IMR-90 (cell line): ENCODE data around the gene PGLYRP3. TPM values are rescaled to one million over a fixed set of nuclear protein-coding genes. Genes with fewer than 3 reads are reported as not detected.

Experiments used
- ATAC-seq: fragments of 200-7000 bp; cut with Tn5 transposase; 2 replicates; pipeline ENCODE4 v1.9.1; 2020; ENCODE audit warnings: low read depth, mild to moderate bottlenecking, moderate library complexity
- BruUV-seq: library from RNA; stranded (reverse); fragments of 400-500 nt; replicated peaks from 2 replicates; lab custom pipeline; 2021; lab: Mats Ljungman, UMichigan
- CTCF ChIA-PET: fragments of 300-600 bp; formaldehyde crosslinking; extraction: SDS; loops from one replicate; lab custom pipeline; 2021; ENCODE audit warnings: antibody characterized with exemption; lab: Yijun Ruan, JAX
- POLR2A ChIA-PET: fragments of 300-600 bp; sonication (Branson Sonifier 250); formaldehyde crosslinking; loops from one replicate; lab custom pipeline; 2022; ENCODE audit warnings: antibody characterized with exemption; ENCODE audit not compliant: unreplicated experiment; lab: Charles Lee
- DNase-seq: peaks from one replicate; pipeline ENCODE4 v3.0.0; 2013
- H2AFZ ChIP-seq: replicated peaks from 2 replicates; pipeline ENCODE3; 2013; ENCODE audit warnings: low read length, mild to moderate bottlenecking; ENCODE audit not compliant: poor library complexity
- H2AK5ac ChIP-seq: 2 replicates; pipeline ENCODE4 v1.6.1; 2013; ENCODE audit warnings: low read depth, low read length, inconsistent platforms
- H2AK9ac ChIP-seq: replicated peaks from 2 replicates; pipeline ENCODE3; 2013; ENCODE audit warnings: mild to moderate bottlenecking, low read depth, low read length, moderate library complexity; ENCODE audit not compliant: poor library complexity
- H2BK120ac ChIP-seq: 2 replicates; pipeline ENCODE4 v1.6.1; 2013; ENCODE audit warnings: low read depth, low read length, inconsistent platforms
- H2BK15ac ChIP-seq: 3 replicates; pipeline ENCODE4 v1.6.1; 2013; ENCODE audit warnings: low read depth, low read length, inconsistent platforms
- H2BK20ac ChIP-seq: 2 replicates; pipeline ENCODE4 v1.6.1; 2013; ENCODE audit warnings: low read depth, mild to moderate bottlenecking, inconsistent platforms, low read length, moderate library complexity
- H2BK5ac ChIP-seq: 2 replicates; pipeline ENCODE4 v1.6.1; 2013; ENCODE audit warnings: mild to moderate bottlenecking, low read depth, low read length, inconsistent platforms; ENCODE audit not compliant: poor library complexity, severe bottlenecking
- H3K14ac ChIP-seq: replicated peaks from 2 replicates; pipeline ENCODE4 v1.6.1; 2013; ENCODE audit warnings: low read depth, low read length, inconsistent platforms
- H3K18ac ChIP-seq: 2 replicates; pipeline ENCODE4 v1.6.1; 2013; ENCODE audit warnings: low read depth, low read length, control low read depth
- H3K23ac ChIP-seq: 2 replicates; pipeline ENCODE4 v1.6.1; 2013; ENCODE audit warnings: low read depth, low read length, inconsistent platforms
- H3K27ac ChIP-seq: 2 replicates; pipeline ENCODE4 v1.5.1; 2013; ENCODE audit warnings: mild to moderate bottlenecking, control low read depth, low read length; ENCODE audit not compliant: insufficient read depth
- H3K27me3 ChIP-seq: 2 replicates; pipeline ENCODE4 v1.6.1; 2013; ENCODE audit warnings: low read length; ENCODE audit not compliant: control insufficient read depth, insufficient read depth
- H3K36me3 ChIP-seq: 2 replicates; pipeline ENCODE4 v1.6.1; 2013; ENCODE audit warnings: low read length, mixed read lengths; ENCODE audit not compliant: control insufficient read depth, insufficient read depth
- H3K4ac ChIP-seq: 2 replicates; pipeline ENCODE4 v1.6.1; 2013; ENCODE audit warnings: low read depth, low read length, inconsistent platforms
- H3K4me1 ChIP-seq: 2 replicates; pipeline ENCODE4 v1.6.1; 2013; ENCODE audit warnings: low read length, mixed read lengths; ENCODE audit not compliant: control insufficient read depth, insufficient read depth
- H3K4me2 ChIP-seq: 2 replicates; pipeline ENCODE4 v1.6.1; 2013; ENCODE audit warnings: low read depth, mild to moderate bottlenecking, control low read depth, low read length, moderate library complexity
- H3K4me3 ChIP-seq: 2 replicates; pipeline ENCODE4 v1.5.1; 2013; ENCODE audit warnings: low read depth, mild to moderate bottlenecking, control low read depth, low read length, moderate library complexity; ENCODE audit not compliant: insufficient read depth
- H3K56ac ChIP-seq: 2 replicates; pipeline ENCODE4 v1.6.1; 2013; ENCODE audit warnings: low read length, inconsistent platforms; ENCODE audit not compliant: insufficient read depth; ENCODE audit errors: extremely low read depth
- H3K79me1 ChIP-seq, 2 experiments: 2 replicates each; pipeline ENCODE4 v1.6.1; 2013; ENCODE audit warnings: low read length in 2 of 2, inconsistent platforms in 1 of 2, low read depth in 1 of 2
- H3K9ac ChIP-seq: 2 replicates; pipeline ENCODE4 v1.6.1; 2013; ENCODE audit warnings: low read depth, low read length, control low read depth
- H3K9me1 ChIP-seq: 2 replicates; pipeline ENCODE4 v1.6.1; 2013; ENCODE audit warnings: low read length, inconsistent platforms; ENCODE audit not compliant: insufficient read depth
- H3K9me3 ChIP-seq: 2 replicates; pipeline ENCODE4 v1.6.1; 2013; ENCODE audit warnings: low read length; ENCODE audit not compliant: control insufficient read depth, insufficient read depth
- H4K20me1 ChIP-seq: 2 replicates; pipeline ENCODE4 v1.6.1; 2013; ENCODE audit warnings: low read length, inconsistent platforms; ENCODE audit not compliant: insufficient read depth
- H4K5ac ChIP-seq: 2 replicates; pipeline ENCODE4 v1.6.1; 2013; ENCODE audit warnings: mild to moderate bottlenecking, low read depth, low read length, control low read depth
- H4K8ac ChIP-seq, 2 experiments: 2 replicates each; pipeline ENCODE4 v1.6.1; 2013; ENCODE audit warnings: low read depth in 2 of 2, low read length in 2 of 2, control low read depth in 1 of 2, inconsistent platforms in 1 of 2
- H4K91ac ChIP-seq: 2 replicates; pipeline ENCODE4 v1.6.1; 2013; ENCODE audit warnings: low read depth, low read length, inconsistent platforms; ENCODE audit not compliant: insufficient read depth
- CHD1 ChIP-seq: IDR thresholded peaks from 2 replicates; pipeline ENCODE4 v1.6.1; 2012; ENCODE audit warnings: low read depth, low read length, improper control_type of control experiment
- FOS ChIP-seq: fragments of 150-350 bp; IDR thresholded peaks from 2 replicates; pipeline ENCODE4 v1.6.1; 2016; ENCODE audit warnings: low read depth, low read length
- MAFK ChIP-seq: IDR thresholded peaks from 2 replicates; pipeline ENCODE4 v1.6.1; 2012; ENCODE audit warnings: low read depth, low read length, improper control_type of control experiment
- NFE2L2 ChIP-seq: fragments of 150-350 bp; IDR thresholded peaks from 2 replicates; pipeline ENCODE4 v1.6.1; 2016; ENCODE audit warnings: low read depth, mild to moderate bottlenecking, low read length
- POLR2A ChIP-seq: IDR thresholded peaks from 2 replicates; pipeline ENCODE4 v1.6.1; 2012; ENCODE audit warnings: mild to moderate bottlenecking, low read depth, low read length
- RCOR1 ChIP-seq: IDR thresholded peaks from 2 replicates; pipeline ENCODE4 v1.6.1; 2012; ENCODE audit warnings: mild to moderate bottlenecking, low read length, improper control_type of control experiment; ENCODE audit not compliant: insufficient replicate concordance
- RFX5 ChIP-seq: IDR thresholded peaks from 2 replicates; pipeline ENCODE4 v1.8.0; 2012; ENCODE audit warnings: low read depth, mild to moderate bottlenecking, low read length, moderate library complexity
- dilution Hi-C: fragments of 300-500 bp; cut with HindIII; formaldehyde crosslinking; loops from one replicate; pipeline ENCODE4 v1.14.3; 2018; ENCODE audit warnings: low sequenced_read_pairs; ENCODE audit not compliant: unreplicated experiment
- in situ Hi-C: fragments of 300-500 bp; cut with MboI; formaldehyde crosslinking; loops from 3 replicates; pipeline ENCODE4 v1.14.3; 2019; ENCODE audit warnings: low sequenced_read_pairs, inconsistent platforms, mixed read lengths
- intact Hi-C: fragments of 100-400 bp; cut with micrococcal nuclease; formaldehyde crosslinking; loops from 2 replicates; pipeline ENCODE4 v1.10.0; 2022
- polyA plus RNA-seq, 3 experiments: library from polyadenylated mRNA; depleted of rRNA; stranded (reverse); fragments of >200 nt; gene quantifications; 2 replicates each; pipeline ENCODE4 v1.2.3, GENCODE V29; 2012; ENCODE audit warnings: low replicate concordance in 1 of 3
- total RNA-seq: library from RNA; depleted of rRNA; stranded (reverse); fragments of >200 nt; gene quantifications from 2 replicates; pipeline ENCODE4 v1.2.3, GENCODE V29; 2012
- TF ChIP-seq, protein P1 (sequence below): fragments of 150-350 bp; IDR thresholded peaks from 2 replicates; pipeline ENCODE4 v1.6.1; 2017; ENCODE audit warnings: mild to moderate bottlenecking, antibody characterized with exemption, low read length, low read depth
- TF ChIP-seq, protein P2 (sequence below): fragments of 150-350 bp; IDR thresholded peaks from 2 replicates; pipeline ENCODE4 v1.6.1; 2016; ENCODE audit warnings: low read depth, mild to moderate bottlenecking, low read length, moderate library complexity, borderline replicate concordance

PGLYRP3 gene
- total and polyA plus RNA-seq, 2 of the 4 experiments (the other 2 are of a cell fraction): not detected

DNA sequence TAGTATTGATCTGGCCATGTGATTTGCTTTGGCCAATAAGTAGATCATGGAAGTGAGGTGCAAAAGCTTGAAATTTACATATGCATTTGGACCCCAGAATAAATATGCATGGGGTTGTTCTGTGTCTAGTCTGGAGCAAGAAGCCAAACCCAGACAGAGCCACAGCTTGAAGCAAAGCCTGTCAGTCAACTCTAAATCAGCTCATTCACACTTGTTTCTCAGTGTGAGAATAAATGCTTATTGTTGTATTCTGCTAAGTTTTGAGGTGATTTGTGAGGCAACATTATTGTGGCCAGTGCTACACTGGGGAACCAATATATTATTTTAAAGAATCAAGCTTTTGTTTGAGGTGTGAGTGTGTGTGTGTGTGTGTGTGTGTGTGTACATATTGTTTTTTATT lies 12.2 kb upstream of the PGLYRP3 start:
- no TSS peak for BruUV-seq
- Histone ChIP-seq H3K79me1 (no peaks in the 10 kb centered on the region), H3K4me2 (no peak overlapping the region), H4K8ac (no peak overlapping the region), H2BK20ac (no peak overlapping the region), H3K4me3 (no peak overlapping the region), H2BK15ac (no peak overlapping the region), H3K9me3 (peaks cover 2% of the 10 kb centered on the region; the same call in 1 of the 2 replicates), H3K56ac (no peak overlapping the region), H4K20me1 (no peaks in the 10 kb centered on the region), H3K36me3 (no peaks in the 10 kb centered on the region), H4K5ac (no peak overlapping the region), H3K23ac (no peak overlapping the region), H3K9ac (no peak overlapping the region), H2AK9ac (no peak overlapping the region), H3K14ac (no peak overlapping the region), H4K91ac (no peak overlapping the region), H2AK5ac (no peak overlapping the region), H2BK120ac (no peak overlapping the region), H3K18ac (no peak overlapping the region), H3K4ac (no peak overlapping the region), H3K27me3 (no peaks in the 10 kb centered on the region), H2BK5ac (no peak overlapping the region), H3K9me1 (no peaks in the 10 kb centered on the region), H3K27ac (no peak overlapping the region), H2AFZ (no peak overlapping the region), H3K4me1 (no peaks in the 10 kb centered on the region)
- dilution Hi-C loops (no loop called here), in situ Hi-C loops (no loop called here), intact Hi-C loops (no loop called here)
- ChIA-PET POLR2A (no interaction called here), CTCF (no interaction called here)
- DNase-seq (no peak), ATAC-seq (no peak)
- TF ChIP-seq POLR2A (no peak), RCOR1 (no peak), CHD1 (no peak), RFX5 (no peak), FOS (no peak), MAFK (no peak), NFE2L2 (no peak)
- TF ChIP-seq, protein P1, sequence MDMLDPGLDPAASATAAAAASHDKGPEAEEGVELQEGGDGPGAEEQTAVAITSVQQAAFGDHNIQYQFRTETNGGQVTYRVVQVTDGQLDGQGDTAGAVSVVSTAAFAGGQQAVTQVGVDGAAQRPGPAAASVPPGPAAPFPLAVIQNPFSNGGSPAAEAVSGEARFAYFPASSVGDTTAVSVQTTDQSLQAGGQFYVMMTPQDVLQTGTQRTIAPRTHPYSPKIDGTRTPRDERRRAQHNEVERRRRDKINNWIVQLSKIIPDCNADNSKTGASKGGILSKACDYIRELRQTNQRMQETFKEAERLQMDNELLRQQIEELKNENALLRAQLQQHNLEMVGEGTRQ: no peak
- TF ChIP-seq, protein P2, sequence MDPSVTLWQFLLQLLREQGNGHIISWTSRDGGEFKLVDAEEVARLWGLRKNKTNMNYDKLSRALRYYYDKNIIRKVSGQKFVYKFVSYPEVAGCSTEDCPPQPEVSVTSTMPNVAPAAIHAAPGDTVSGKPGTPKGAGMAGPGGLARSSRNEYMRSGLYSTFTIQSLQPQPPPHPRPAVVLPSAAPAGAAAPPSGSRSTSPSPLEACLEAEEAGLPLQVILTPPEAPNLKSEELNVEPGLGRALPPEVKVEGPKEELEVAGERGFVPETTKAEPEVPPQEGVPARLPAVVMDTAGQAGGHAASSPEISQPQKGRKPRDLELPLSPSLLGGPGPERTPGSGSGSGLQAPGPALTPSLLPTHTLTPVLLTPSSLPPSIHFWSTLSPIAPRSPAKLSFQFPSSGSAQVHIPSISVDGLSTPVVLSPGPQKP: no peak
